Caco-2 (cell line): ENCODE measurements around the gene LRRC8E. TPM values are rescaled to one million over a fixed set of nuclear protein-coding genes. Genes with fewer than 3 reads are reported as not detected.

Source experiments
- BruUV-seq: library from RNA; stranded (reverse); fragments of 400-500 nt; replicated peaks from 2 replicates; lab custom pipeline; 2021; lab: Mats Ljungman, UMichigan
- CTCF ChIA-PET: fragments of 300-600 bp; sonication (Branson Sonifier 250); formaldehyde crosslinking; loops from one replicate; lab custom pipeline; 2022; ENCODE audit warnings: antibody characterized with exemption; lab: Charles Lee
- POLR2A ChIA-PET: fragments of 300-600 bp; sonication (Branson Sonifier 250); formaldehyde crosslinking; loops from one replicate; lab custom pipeline; 2022; ENCODE audit warnings: antibody characterized with exemption; lab: Charles Lee
- DNase-seq, 2 experiments: peaks; one replicate each; pipeline versions ENCODE4 v3.0.0 to v3.0.0-alpha.2; 2020 to 2022
- H3K27me3 ChIP-seq: replicated peaks from 2 replicates; pipeline ENCODE4 v1.6.0; 2011; ENCODE audit warnings: low read length; ENCODE audit not compliant: control insufficient read depth, insufficient read depth
- H3K36me3 ChIP-seq: 2 replicates; pipeline ENCODE4 v1.5.1; 2011; ENCODE audit warnings: low read length; ENCODE audit not compliant: control insufficient read depth, insufficient read depth
- H3K4me1 ChIP-seq: fragments of 250-450 bp; sonication (Bioruptor Pico); 2 replicates; pipeline ENCODE4 v1.5.1; 2020; ENCODE audit warnings: mild to moderate bottlenecking
- H3K4me3 ChIP-seq: 2 replicates; pipeline ENCODE4 v1.5.1; 2011; ENCODE audit warnings: low read depth, mild to moderate bottlenecking, control low read depth, low read length
- H3K9me3 ChIP-seq: fragments of 250-450 bp; sonication (Bioruptor Pico); 2 replicates; pipeline ENCODE4 v1.5.1; 2020; ENCODE audit warnings: mild to moderate bottlenecking, moderate library complexity
- H3K27ac Mint-ChIP-seq: one replicate; pipeline ENCODE4 v1.8.0; 2022; ENCODE audit warnings: mixed read lengths; ENCODE audit not compliant: unreplicated experiment
- H3K27me3 Mint-ChIP-seq: one replicate; pipeline ENCODE4 v1.8.0; 2022; ENCODE audit warnings: mixed read lengths; ENCODE audit not compliant: insufficient read depth, unreplicated experiment
- H3K36me3 Mint-ChIP-seq: one replicate; pipeline ENCODE4 v1.8.0; 2022; ENCODE audit warnings: mild to moderate bottlenecking, mixed read lengths; ENCODE audit not compliant: insufficient read depth, unreplicated experiment
- H3K4me1 Mint-ChIP-seq: one replicate; pipeline ENCODE4 v1.8.0; 2022; ENCODE audit warnings: low read depth, mixed read lengths; ENCODE audit not compliant: unreplicated experiment
- H3K4me3 Mint-ChIP-seq: one replicate; pipeline ENCODE4 v1.8.0; 2022; ENCODE audit warnings: mild to moderate bottlenecking, moderate library complexity, mixed read lengths; ENCODE audit not compliant: unreplicated experiment
- H3K9me3 Mint-ChIP-seq: one replicate; pipeline ENCODE4 v1.8.0; 2022; ENCODE audit warnings: mixed read lengths; ENCODE audit not compliant: unreplicated experiment
- CTCF ChIP-seq, 2 experiments: fragments of 200-600 bp in 1 of 2; IDR thresholded peaks; 1 replicate in 1 of 2; 2 replicates in 1 of 2; pipeline versions ENCODE4 v1.5.1 to v1.8.0; 2011 to 2022; ENCODE audit warnings: antibody characterized with exemption in 1 of 2, control low read depth in 1 of 2, inconsistent platforms in 1 of 2, low read depth in 1 of 2, low read length in 1 of 2, mild to moderate bottlenecking in 1 of 2, moderate library complexity in 1 of 2; ENCODE audit not compliant: insufficient read depth in 1 of 2, severe bottlenecking in 1 of 2, unreplicated experiment in 1 of 2
- intact Hi-C: fragments of 100-400 bp; cut with micrococcal nuclease; formaldehyde crosslinking; loops from one replicate; pipeline ENCODE4 v1.10.0; 2022; ENCODE audit not compliant: unreplicated experiment
- total RNA-seq: library from RNA; stranded (reverse); gene quantifications from 2 replicates; pipeline ENCODE4 v1.2.3, GENCODE V29; 2022

The LRRC8E gene
- total RNA-seq, 1 experiment from 2014 or later, result 6.7 TPM

- POLR2A ChIA-PET, result no interaction called here
- TF ChIP-seq CTCF (IDR thresholded peaks at IDR 0.05; ENCODE audit: insufficient read depth in 1 of 2, low read depth in 1 of 2, low read length in 1 of 2, severe bottlenecking in 1 of 2, unreplicated experiment in 1 of 2), result no peak
- peaks cover 19% of the 10 kb centered on the region for H3K4me1 ChIP-seq
- H3K9me3 ChIP-seq, result no peaks in the 10 kb centered on the region
- peaks cover 10% of the 10 kb centered on the region for H3K4me1 Mint-ChIP-seq
- CTCF ChIA-PET, result interaction anchor here (0.7 to 1.8 kb wide), 2 partner anchors 8 to 64 kb away, joined by 4 read pairs; no protein-coding TSS in a partner anchor
- peaks cover 62% of the 10 kb centered on the region for H3K36me3 Mint-ChIP-seq
- H3K4me3 Mint-ChIP-seq, result peak within 1 kb of the TSS; percentile 82
- no peaks in the 10 kb centered on the region for H3K27me3 Mint-ChIP-seq
- no TSS peak for BruUV-seq
- no peaks in the 10 kb centered on the region for H3K36me3 ChIP-seq
- H3K27me3 ChIP-seq, result no peaks in the 10 kb centered on the region
- intact Hi-C loops, result no loop called here
- H3K4me3 ChIP-seq, result peak within 1 kb of the TSS; percentile 44
- DNase-seq, result peak; percentile 69 to 86
- no peaks in the 10 kb centered on the region for H3K9me3 Mint-ChIP-seq
- H3K27ac Mint-ChIP-seq, result peak within 1 kb of the TSS; percentile 86
Observed at GRCh38 chr19:7926021-7926726, 37.9 kb downstream of the LRRC8E start, which contains the start of gene CTXN1. Gene CTXN1, minus strand, starts transcription at chr19:7926135. Its CDS starts 597 bp downstream, at chr19:7925538.

- H3K4me1 Mint-ChIP-seq, result peaks cover 10% of the 10 kb centered on the region
- H3K27ac Mint-ChIP-seq, result peak overlapping the region; percentile 86
- Histone ChIP-seq H3K36me3 (no peaks in the 10 kb centered on the region; the same call in 1 of the 2 replicates), H3K9me3 (no peaks in the 10 kb centered on the region), H3K4me1 (peaks cover 16% of the 10 kb centered on the region), H3K4me3 (no peak overlapping the region), H3K27me3 (no peaks in the 10 kb centered on the region)
- no peak for TF ChIP-seq CTCF (IDR thresholded peaks at IDR 0.05; ENCODE audit: insufficient read depth in 1 of 2, low read depth in 1 of 2, low read length in 1 of 2, severe bottlenecking in 1 of 2, unreplicated experiment in 1 of 2)
- CTCF ChIA-PET, result interaction anchor here (0.7 to 1.8 kb wide), 2 partner anchors 9 to 65 kb away, joined by 4 read pairs; no protein-coding TSS in a partner anchor
- no peaks in the 10 kb centered on the region for H3K9me3 Mint-ChIP-seq
- H3K36me3 Mint-ChIP-seq, result peaks cover 69% of the 10 kb centered on the region
- H3K4me3 Mint-ChIP-seq, result peak overlapping the region; percentile 78
- H3K27me3 Mint-ChIP-seq, result no peaks in the 10 kb centered on the region
- DNase-seq, result no peak
- BruUV-seq, result no TSS peak
- intact Hi-C loops, result no loop called here
- POLR2A ChIA-PET, result no interaction called here
Observed at GRCh38 chr19:7926727-7927604, 38.7 kb downstream of the LRRC8E start.
